Measurements from ENCODE around the gene OR7G3.

GRCh38 chr19:9165261-9165660, 38.5 kb upstream of the OR7G3 start:
- TF ChIP-seq CTCF (IDR thresholded peaks at IDR 0.05; ENCODE audit: low read length): no peak
- TF ChIP-seq EZH2phosphoT487 (IDR thresholded peaks at IDR 0.05; ENCODE audit: low read length): no peak
- TF ChIP-seq EZH2 (optimal IDR thresholded peaks at IDR 0.05; ENCODE audit: low read depth, low read length): no peak

Measured in MM.1S (cell line).